OCI-M2 (cell line): Measurements from ENCODE around the gene GRAMD2B.
"Not testable (repeated sequence)": the region's sequence is repeated elsewhere in the genome, so short reads cannot be mapped to it uniquely, and the experiment has no call there.

Experiments used
- DNase-seq: peaks from one replicate; lab custom pipeline; 2025; ENCODE audit not compliant: unreplicated experiment; lab: John Stamatoyannopoulos, UW

Gene GRAMD2B

DNA sequence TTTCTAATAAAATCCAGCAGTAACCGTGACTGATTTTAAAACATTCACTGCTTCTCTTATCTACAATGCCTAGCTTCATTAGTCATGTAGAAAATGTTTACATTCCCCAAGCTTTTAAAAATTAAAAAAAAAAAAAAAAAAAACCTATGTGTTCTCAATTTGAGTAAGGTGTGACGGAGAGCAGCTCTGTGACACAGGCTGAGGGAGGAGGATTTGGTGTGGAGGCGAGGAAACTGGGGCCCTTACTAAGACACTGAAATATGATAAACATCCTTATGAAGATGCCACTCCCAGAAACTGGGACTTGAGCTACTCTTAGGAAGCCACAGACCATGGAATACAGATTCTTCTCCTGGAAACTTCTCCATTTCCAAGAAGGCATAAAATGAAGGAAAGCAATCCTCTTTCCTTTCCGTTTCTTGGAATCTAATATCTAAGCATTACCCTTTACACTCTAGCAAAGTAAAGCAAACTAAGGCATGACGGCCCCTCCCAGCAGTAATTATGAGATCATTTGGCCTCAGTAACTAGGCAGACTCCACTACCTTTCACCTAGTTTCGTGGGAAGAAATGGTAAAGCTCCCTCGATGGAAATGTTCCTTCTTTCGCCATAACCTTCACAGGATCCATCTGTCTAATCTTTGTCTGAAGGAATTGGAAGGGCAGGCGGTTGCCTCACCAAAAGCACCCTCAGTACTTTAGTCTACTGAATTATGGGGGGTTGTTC is 23.5 kb downstream of the GRAMD2B start:
- no peak for DNase-seq

DNA sequence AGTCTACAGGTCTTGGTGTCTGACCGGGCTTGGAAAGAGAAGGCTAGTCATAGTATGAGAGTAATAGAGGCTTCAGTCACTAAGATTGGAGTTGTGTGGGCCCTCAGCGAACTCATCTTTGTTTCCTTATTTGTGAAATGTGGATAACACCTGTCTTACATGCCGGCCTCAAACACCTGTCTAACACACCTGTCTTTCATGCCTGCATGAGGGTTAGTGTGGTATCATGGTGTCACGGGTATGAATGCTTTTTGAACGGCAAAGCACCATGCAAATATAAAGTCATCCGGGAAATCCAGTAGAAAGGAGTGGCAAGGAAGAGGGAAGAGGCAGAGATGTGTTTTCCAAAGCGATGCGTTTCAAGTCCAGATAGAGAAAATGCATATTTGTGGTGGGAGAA is 25.5 kb downstream of the GRAMD2B start:
- DNase-seq = no peak

DNA sequence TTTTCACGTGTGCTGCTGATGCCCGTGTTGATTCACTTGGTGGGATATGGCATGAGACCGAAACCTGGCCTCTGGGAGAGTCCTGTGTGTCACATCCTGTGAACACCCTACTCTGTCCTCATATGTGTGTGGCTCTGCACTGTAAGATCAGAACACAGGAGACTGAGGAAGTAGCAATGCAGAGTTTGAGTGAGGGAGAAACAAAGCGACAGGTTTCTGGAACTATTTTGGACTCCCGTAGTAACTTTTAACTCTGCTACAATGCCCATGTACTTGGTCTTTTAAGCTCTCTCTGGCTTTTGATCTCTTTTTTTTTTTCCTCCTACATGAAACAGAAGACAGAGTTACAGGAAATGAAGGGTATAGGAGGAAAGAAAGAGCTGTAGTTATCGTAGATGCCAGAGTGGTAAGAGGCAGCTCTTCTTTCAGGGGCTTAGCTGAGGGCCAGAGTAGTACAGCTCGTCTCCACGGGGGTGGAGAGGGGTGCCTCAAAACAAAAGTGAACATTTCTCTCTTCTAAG is 26.6 kb downstream of the GRAMD2B start:
- no peak for DNase-seq

DNA sequence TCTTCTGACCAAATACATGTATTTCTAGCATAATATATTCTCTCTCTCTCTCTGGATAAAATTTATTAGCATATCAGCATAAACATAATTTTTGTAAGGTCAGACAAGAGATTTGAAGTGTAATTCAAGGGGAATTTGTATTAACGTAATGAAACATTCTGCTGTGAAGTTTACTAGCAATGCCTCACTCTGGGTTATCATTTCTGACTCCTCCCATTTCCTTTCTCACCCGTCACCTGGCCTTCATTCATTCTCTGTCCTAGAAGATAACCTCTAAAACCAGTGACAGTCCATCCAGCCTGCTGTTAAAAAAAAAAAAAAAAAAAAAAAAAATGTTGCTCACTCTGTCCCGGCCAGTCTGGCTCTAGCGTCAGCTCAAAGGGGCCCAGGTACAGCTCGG is 27.1 kb downstream of the GRAMD2B start:
- DNase-seq = no peak

DNA sequence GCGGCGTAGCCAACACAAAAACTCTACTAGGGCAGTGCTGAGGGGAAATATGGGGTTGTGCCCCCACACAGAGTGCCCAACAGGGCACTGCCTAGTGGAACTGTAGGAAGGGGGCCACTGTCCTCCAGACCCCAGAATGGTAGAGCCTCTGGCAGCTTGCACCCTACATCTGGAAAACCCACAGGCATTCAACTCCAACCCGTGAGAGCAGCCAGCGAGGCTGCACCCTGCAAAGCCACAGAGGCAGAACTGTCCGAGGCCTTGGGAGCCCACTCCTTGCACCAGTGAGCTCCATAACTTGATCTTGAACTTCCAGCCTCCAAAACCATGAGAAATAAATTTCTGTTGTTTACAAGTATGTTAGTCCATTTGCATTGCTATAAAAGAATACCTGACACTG is 27.7 kb downstream of the GRAMD2B start:
- no peak for DNase-seq

DNA sequence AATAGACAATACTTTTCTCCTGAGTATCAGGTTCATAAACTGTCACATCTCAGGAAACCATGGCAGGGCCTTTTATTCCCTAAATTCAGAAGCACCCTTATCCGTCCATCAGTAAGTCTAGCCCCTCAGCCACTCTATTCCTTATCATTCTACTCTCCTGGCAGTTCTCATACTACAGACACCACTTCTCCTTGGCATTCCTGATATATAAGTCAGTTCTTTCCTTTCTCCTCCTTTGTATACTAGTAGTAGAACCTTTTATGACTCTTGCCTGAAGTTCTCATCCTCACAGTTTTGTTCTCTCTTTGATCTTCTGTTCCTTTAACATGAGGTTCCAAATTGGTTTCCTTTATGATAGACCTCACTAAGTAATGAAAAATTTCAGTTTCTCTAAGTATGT is 29.3 kb downstream of the GRAMD2B start:
- DNase-seq = no peak

DNA sequence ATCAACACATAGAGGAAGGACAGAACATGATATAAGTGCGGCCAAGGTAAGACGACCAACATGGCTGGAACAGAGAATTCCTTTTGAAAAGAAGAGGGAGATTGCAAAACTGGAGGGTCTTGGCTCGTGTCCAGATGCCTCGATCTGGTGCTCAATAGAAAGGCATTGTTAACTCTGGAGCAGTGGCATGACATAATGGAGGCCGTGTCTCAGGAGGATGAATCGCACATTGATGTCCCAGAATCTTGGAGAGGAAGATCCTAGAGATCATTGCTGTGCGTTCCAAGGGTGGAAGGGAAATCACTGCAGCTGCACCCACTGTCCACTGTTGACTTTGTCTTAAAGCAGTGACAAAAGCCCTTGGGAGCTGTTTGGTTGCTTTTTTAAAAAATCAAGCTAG is 30.9 kb downstream of the GRAMD2B start:
- no peak for DNase-seq

DNA sequence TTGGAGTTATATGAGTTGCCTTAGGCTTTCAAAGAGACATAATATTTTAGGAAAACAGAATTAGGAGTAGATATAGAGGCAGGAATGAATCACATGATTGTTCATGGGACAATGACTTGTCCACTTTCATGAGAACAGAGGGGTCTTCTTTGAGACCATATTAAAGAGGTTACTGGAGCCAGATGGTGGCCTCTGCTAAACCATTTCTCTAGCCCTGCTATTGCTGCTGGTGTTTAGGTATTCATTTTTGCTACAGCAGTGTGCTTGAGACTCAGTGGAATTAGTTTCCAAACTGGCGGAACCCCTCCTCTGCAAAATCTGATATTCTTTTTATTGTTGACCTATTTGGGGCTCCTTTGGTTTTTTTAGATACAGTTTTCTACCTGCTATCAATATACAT is 31.3 kb downstream of the GRAMD2B start:
- no peak for DNase-seq

DNA sequence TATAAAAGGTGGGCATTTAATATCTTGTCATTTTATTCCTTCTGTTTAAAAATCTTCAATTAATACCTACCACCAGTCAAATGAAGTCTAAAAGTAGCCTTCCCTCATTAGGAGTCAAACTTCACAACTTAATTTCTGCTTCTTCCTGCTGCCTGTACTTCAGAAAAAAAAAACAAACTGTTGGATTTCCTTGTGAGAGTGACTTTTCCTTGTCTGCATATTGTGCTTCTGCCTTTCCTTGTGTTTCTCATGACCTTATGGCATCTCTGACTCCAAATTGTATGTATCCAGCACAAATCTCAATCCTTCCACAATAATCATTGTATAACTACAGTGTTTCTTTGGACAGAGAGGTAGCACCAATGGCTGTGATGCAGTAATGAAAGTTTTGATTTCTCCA is 32.1 kb downstream of the GRAMD2B start:
- no peak for DNase-seq

DNA sequence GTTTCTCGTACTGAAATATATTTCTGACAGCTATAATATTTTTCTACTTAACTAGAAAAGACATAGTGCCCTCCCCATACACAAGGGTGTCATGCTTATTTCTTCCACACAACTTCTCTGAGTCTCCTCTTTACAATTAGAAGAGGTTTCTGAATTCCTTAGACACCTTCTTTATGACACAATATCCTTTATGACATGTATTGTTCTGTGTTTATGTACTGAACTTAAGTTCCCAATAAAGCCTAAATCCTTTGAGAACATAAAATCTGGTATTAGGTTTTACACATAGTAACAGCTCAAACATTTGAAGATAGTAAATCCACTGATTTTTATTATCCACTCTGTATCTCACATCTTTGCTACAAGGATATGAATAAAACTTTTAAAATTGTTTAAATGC is 32.5 kb downstream of the GRAMD2B start:
- DNase-seq = no peak

DNA sequence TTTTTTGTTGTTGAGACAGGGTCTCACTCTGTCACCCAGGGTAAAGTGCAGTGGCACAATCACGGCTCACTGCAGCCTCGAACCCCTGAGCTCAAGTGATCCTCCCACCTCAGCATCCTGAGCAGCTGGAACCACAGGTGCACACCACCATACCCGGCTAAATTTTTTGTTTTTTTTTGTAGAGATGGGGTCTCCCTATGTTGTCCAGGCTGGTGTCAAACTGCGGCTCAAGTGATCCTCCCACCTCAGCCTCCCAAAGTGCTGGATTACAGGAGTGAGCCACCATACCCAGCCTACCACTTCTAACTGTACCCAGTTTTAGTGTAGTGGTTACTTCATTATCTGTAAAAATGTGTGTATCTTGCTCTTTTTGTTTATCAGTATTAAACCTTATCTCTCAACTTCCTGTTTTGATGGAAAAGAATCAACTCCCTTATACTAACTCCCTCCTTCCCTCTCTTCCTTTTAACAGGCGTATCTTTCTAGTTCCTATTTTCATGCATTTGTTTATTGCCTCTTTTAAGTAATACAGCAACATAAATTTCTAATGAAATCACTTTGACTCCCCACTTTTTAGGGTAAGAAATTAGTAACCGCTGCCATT is 33.1 kb downstream of the GRAMD2B start:
- DNase-seq = no peak

DNA sequence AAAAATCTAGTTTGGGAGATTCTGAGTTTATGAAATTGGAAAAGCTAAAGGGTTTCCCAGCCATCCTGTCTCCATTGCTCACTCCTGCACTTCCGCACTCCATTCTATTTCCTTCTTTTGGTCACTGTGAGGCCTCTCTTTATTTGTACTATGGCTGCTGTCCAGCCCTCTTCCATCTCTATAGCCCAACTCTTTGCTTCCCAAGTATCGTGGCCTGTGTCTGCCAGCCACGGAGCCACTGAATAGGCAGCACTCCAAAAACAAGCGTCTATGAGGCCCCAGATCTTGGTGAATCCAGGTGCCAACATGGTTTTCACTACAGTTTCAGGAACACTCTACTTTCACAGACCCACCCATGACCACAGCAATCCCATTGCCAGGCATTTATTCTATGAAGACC is 37.2 kb downstream of the GRAMD2B start:
- no peak for DNase-seq

DNA sequence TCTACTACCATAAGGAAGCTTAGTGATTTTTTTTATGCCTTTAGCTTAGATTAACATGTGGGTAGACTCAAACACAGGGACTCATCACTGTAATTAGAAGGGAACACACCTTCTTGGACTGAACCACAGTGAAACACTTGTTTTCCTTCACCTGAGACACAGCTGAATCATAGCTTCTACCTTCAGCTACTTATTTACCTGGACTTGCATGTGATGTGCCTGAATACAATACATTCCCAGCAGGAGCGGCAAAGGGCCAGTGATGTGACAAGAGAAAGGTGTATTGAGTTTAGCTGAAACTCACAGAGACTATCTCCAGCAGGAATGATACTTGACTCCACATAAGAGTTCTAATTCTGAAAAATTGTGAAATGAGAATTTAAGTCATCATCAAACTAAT is 37.8 kb downstream of the GRAMD2B start:
- DNase-seq = no peak

DNA sequence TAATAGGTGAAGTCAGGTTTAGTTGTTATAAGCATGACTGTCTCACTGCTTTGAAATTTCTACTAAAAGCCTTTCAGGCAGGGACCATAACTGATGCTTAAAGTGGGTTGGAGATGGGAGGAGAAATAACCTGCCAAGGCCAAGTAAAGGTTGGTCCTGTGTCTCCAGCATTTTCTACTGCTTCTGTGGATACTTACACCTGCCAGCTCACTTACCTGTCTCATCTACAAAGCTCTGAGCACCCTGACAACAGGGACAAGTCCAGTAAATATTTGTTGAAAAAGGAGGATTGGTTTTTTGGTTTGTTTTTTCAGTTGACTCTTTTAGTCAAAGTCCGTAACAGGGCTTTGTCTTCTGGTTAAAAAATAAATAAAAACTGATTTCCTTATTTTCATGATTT is 38.6 kb downstream of the GRAMD2B start:
- no peak for DNase-seq

DNA sequence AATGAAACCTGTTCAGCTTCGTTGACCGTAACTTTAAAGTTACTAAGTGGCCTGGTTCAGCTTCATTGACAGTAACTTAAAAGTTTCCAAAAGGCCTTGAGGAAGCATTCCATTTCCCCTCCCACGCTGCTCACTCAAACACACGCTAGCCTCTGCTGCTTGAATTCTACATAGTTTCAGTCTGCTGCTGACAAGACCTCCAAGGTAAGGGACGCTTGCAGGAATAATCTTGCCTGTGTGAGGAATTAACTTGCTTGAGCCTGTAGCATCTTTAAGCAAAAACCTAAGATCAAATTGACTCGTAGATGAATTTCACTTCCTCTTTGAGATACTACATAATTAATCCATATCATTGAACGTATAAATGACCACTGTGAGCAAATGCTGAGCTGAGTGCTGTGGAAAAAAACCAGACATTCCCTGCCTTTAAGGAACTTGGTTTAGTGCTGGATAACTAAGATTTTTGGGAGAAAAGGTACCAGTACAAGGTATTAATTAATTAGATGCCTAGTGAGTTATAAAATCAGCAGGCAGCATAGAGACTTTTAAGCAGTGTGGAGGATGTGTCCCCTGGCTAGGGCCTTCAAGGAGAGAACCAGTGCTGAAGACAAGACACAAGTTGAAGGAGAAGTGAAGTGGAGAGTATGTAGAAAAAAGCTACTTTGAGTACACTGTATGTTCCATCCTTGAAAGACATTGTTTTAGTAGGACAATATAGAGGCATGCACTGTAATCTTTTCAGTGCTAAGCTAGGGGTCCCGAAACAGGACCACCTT is 39.2 kb downstream of the GRAMD2B start:
- no peak for DNase-seq

DNA sequence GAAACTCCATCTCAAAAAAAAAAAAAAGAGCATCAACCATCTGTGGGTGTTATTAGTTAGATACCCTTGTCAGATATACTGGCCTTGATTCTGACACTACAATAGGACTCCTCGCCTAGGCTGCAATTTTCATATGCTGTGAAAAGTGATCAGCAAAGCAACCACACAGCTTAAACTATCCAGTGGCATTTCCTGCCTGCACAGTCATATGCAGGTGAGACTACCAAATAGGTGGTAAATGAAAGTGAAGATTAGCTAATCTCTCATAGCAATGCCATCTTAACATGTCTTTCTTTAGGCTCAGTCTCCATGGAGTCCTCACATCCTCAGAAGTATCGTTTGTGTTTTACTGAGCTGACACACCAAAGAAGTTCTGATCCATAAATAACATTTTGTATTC is 40.8 kb downstream of the GRAMD2B start:
- no peak for DNase-seq

DNA sequence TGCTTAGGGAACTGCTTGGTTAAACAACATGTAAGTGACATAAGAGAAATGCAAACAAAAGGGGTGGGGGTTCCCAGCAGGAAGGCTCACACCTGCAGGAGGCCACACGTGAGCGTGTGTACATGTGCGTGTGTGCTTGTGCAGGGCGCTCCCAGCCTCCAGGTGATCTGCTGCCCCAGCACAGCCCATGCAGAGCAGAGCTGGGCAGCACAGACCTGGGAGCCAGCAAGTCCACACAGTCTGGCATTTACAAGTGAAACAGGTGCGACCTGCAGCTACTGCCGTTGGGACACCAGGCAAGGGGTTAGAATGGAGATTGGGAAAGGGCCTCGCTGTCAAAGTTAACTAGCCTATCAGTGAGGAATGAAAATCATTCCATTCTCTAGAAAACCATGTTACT is 41.8 kb downstream of the GRAMD2B start:
- no peak for DNase-seq

DNA sequence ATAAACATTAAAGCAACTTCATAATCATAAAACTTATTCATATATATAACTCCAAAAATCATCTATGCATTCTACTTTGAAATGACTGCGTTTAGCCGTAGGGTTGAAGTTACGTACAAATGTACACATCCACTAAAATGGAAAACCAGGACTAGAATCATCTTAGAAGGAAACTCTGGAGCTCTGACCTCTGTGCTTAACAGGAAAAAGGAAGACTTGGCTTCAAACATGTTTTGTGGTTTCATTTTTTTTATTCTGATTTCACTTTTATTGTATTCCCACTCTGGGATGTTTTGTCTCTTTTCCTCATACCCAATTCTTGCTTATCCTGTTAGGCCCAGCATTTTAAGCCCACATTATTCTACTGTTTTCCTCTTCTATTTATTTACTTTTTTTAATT is 44.9 kb downstream of the GRAMD2B start:
- no peak for DNase-seq

DNA sequence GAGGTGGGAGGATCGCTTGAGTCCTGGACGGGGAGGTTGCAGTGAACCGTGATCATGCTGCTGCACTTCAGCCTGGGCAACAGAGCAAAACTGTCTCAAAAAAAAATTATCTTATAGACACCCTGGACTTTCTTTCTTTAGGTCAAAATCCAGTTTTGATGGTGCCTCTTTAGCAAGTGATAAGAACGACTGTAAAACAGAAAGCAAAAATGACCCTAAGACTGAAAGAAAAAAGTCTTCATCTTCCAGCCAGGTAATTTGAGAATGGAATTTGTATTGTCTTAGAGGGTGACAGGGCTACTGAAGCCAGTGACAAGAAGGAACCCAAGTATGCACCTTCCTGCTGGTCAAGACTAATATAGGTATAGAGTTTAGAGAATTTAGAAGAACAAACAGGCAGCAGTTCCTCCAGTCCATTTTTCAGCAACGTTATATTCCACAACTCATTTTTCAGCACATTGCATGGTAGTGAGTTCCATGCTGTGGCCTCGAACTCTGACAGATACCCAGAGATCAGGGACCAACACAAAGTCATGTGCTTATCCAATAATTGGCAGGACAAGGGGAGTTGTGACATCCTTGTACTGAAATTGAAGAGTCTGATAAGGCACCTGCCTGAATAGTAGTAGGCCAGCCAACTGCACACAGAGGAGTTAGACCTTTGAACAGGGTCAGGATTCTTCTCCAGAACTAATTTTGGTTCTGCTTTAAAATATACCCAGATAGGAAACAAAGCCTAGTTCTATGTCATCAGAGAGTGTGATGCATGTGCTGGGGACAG is 46.5 kb downstream of the GRAMD2B start:
- no peak for DNase-seq

DNA sequence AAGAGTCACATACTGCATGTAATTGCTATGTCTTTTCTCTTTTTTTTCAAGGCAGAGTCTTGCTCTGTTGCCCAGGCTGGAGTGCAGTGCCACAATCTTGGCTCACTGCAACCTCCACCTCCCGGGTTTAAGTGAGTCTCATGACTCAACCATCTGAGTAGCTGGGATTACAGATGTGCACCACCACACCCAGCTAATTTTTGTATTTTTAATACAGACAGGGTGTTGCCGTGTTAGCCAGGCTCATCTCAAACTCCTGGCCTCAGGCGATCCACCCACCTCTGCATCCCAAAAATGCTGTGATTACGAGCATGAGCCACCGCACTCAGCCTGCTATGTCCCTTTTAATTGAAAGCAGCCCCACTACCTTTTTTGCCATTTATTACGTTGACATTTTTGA is 47.3 kb downstream of the GRAMD2B start:
- not testable (repeated sequence) for DNase-seq

DNA sequence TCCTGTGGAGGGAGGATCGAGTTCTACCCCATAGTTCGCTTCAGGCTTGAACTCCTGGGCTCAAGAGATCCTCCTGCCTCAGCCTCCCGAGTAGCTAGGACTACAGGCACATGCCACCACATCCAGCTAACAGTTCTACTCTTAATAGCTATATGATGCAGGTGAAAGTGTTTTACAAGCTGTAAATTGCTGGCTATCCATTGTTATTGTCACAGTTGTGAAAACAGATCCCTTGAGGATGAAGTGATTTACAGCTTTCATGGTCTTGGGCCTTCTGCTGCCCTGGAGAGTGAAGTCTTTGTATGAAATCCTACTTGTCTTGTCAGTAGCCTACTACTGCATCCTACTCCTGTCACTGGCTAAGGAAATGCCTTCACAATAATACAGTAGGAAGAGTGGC is 48.0 kb downstream of the GRAMD2B start:
- no peak for DNase-seq
